22Rv1 (cell line): ENCODE data around the gene DCLK3.

ENCODE experiments used
- ZFX ChIP-seq: fragments of 450-650 bp; IDR thresholded peaks from 2 replicates; pipeline ENCODE4 v1.6.1; 2017; ENCODE audit warnings: antibody characterized with exemption, borderline replicate concordance
- TF ChIP-seq, protein P1 (sequence below): fragments of 450-650 bp; IDR thresholded peaks from 2 replicates; pipeline ENCODE4 v1.5.1; 2017; ENCODE audit warnings: mild to moderate bottlenecking

DNA sequence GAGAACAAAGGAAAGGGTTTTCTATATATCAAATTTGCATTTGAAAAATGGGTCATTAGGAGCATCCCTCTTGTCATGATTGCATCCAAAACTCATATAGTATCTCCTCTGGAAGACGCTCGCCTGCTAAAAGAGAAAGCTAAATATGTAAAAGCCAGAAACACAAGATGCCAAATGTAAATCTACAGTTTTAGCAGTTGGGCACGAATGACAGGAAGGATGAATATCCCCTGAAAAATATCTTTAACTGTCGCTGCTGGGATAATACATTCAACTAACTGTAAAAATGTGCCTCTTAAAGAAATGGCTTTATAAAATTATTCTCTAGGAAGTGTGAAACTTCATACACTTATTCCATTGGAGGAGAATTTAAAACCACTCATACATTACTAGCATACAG is 101.7 kb downstream of the DCLK3 start:
- TF ChIP-seq, protein P1, sequence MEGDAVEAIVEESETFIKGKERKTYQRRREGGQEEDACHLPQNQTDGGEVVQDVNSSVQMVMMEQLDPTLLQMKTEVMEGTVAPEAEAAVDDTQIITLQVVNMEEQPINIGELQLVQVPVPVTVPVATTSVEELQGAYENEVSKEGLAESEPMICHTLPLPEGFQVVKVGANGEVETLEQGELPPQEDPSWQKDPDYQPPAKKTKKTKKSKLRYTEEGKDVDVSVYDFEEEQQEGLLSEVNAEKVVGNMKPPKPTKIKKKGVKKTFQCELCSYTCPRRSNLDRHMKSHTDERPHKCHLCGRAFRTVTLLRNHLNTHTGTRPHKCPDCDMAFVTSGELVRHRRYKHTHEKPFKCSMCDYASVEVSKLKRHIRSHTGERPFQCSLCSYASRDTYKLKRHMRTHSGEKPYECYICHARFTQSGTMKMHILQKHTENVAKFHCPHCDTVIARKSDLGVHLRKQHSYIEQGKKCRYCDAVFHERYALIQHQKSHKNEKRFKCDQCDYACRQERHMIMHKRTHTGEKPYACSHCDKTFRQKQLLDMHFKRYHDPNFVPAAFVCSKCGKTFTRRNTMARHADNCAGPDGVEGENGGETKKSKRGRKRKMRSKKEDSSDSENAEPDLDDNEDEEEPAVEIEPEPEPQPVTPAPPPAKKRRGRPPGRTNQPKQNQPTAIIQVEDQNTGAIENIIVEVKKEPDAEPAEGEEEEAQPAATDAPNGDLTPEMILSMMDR: no peak
- no peak for TF ChIP-seq ZFX
